Activated T-cell treated with anti-CD3 and anti-CD28 coated beads for 24 hours (primary cell): ENCODE measurements around the gene C1orf167.

ENCODE experiments used
- DNase-seq: peaks from one replicate; pipeline ENCODE4 v3.0.0-alpha.2; 2020; ENCODE audit warnings: low read depth

Gene C1orf167

GRCh38 chr1:11761285-11761684, 708 bp upstream of the C1orf167 start:
- no peak for DNase-seq

- no peak for DNase-seq
Observed at GRCh38 chr1:11764115-11764514, 2.1 kb downstream of the C1orf167 start.

GRCh38 chr1:11764519-11764918, 2.5 kb downstream of the C1orf167 start:
- no peak for DNase-seq

GRCh38 chr1:11765661-11766428, 3.9 kb downstream of the C1orf167 start:
- DNase-seq = no peak

- no peak for DNase-seq
Observed at GRCh38 chr1:11766429-11766776, 4.4 kb downstream of the C1orf167 start.

- no peak for DNase-seq
Observed at GRCh38 chr1:11767922-11768704, 6.1 kb downstream of the C1orf167 start.

GRCh38 chr1:11768821-11769220, 6.8 kb downstream of the C1orf167 start:
- DNase-seq = no peak

GRCh38 chr1:11769274-11769673, 7.3 kb downstream of the C1orf167 start:
- DNase-seq = no peak

GRCh38 chr1:11770011-11770410, 8.0 kb downstream of the C1orf167 start:
- no peak for DNase-seq

GRCh38 chr1:11771481-11772043, 9.6 kb downstream of the C1orf167 start:
- no peak for DNase-seq

GRCh38 chr1:11772458-11772857, 10.5 kb downstream of the C1orf167 start:
- DNase-seq = no peak

GRCh38 chr1:11774753-11775152, 12.8 kb downstream of the C1orf167 start:
- DNase-seq = no peak

- DNase-seq = no peak
Observed at GRCh38 chr1:11777658-11778322, 15.8 kb downstream of the C1orf167 start.

- no peak for DNase-seq
Observed at GRCh38 chr1:11778336-11778735, 16.3 kb downstream of the C1orf167 start.

- DNase-seq = no peak
Observed at GRCh38 chr1:11778844-11779623, 17.0 kb downstream of the C1orf167 start.

GRCh38 chr1:11779715-11780379, 17.9 kb downstream of the C1orf167 start:
- DNase-seq = no peak

- no peak for DNase-seq
Observed at GRCh38 chr1:11780380-11781147, 18.6 kb downstream of the C1orf167 start.

- no peak for DNase-seq
Observed at GRCh38 chr1:11781297-11781696, 19.3 kb downstream of the C1orf167 start.

- no peak for DNase-seq
Observed at GRCh38 chr1:11782127-11782708, 20.2 kb downstream of the C1orf167 start.

- DNase-seq = no peak
Observed at GRCh38 chr1:11783556-11783955, 21.6 kb downstream of the C1orf167 start.
